Measurements from ENCODE around the gene TOPBP1. TPM values are rescaled to one million over a fixed set of nuclear protein-coding genes. Genes with fewer than 3 reads are reported as not detected.

TOPBP1 gene
- total RNA-seq, 2 donors from 2014 or later = 21.5 to 34.2 TPM

GRCh38 chr3:133607816-133608215 lies 53.9 kb downstream of the TOPBP1 start:
- no peak overlapping the region for H3K27ac ChIP-seq
- ATAC-seq (ENCODE audit: insufficient number of reproducible peaks, low FRiP score, low read depth) (no peak), DNase-seq (ENCODE audit: low spot score) (no peak)
- no peaks in the 10 kb centered on the region for H3K4me1 ChIP-seq (ENCODE audit: control insufficient read depth in 1 of 2, low read depth in 2 of 2)
- no peak overlapping the region for H3K4me3 ChIP-seq
- no peaks in the 10 kb centered on the region for H3K9me3 ChIP-seq
- H3K27me3 ChIP-seq (replicated peaks; ENCODE audit: insufficient read depth) = no peaks in the 10 kb centered on the region
- TF ChIP-seq CTCF (IDR thresholded peaks at IDR 0.05) = no peak
- peaks cover 17% of the 10 kb centered on the region for H3K36me3 ChIP-seq

- no peaks in the 10 kb centered on the region for H3K9me3 ChIP-seq
- H3K27ac ChIP-seq = no peak overlapping the region
- DNase-seq (ENCODE audit: low spot score) = no peak
- H3K4me1 ChIP-seq (ENCODE audit: control insufficient read depth in 1 of 2, low read depth in 2 of 2) = no peaks in the 10 kb centered on the region
- ATAC-seq (ENCODE audit: insufficient number of reproducible peaks, low FRiP score, low read depth) = no peak
- peaks cover 17% of the 10 kb centered on the region for H3K36me3 ChIP-seq
- H3K27me3 ChIP-seq (replicated peaks; ENCODE audit: insufficient read depth) = no peaks in the 10 kb centered on the region
- TF ChIP-seq CTCF (IDR thresholded peaks at IDR 0.05) = no peak
- H3K4me3 ChIP-seq = no peak overlapping the region
Measured at GRCh38 chr3:133606902-133607301, 54.8 kb downstream of the TOPBP1 start.

GRCh38 chr3:133606342-133606741 lies 55.4 kb downstream of the TOPBP1 start:
- DNase-seq (ENCODE audit: low spot score) = no peak
- no peaks in the 10 kb centered on the region for H3K9me3 ChIP-seq
- no peaks in the 10 kb centered on the region for H3K4me1 ChIP-seq (ENCODE audit: control insufficient read depth in 1 of 2, low read depth in 2 of 2)
- H3K4me3 ChIP-seq = no peak overlapping the region
- H3K36me3 ChIP-seq = peaks cover 17% of the 10 kb centered on the region
- ATAC-seq (ENCODE audit: insufficient number of reproducible peaks, low FRiP score, low read depth) = no peak
- no peak for TF ChIP-seq CTCF (IDR thresholded peaks at IDR 0.05)
- H3K27ac ChIP-seq = no peak overlapping the region
- no peaks in the 10 kb centered on the region for H3K27me3 ChIP-seq (replicated peaks; ENCODE audit: insufficient read depth)

GRCh38 chr3:133600572-133601081 lies 61.1 kb downstream of the TOPBP1 start:
- H3K9me3 ChIP-seq = no peaks in the 10 kb centered on the region
- DNase-seq (ENCODE audit: low spot score) = no peak
- H3K4me1 ChIP-seq (ENCODE audit: control insufficient read depth in 1 of 2, low read depth in 2 of 2) = no peaks in the 10 kb centered on the region
- no peak overlapping the region for H3K4me3 ChIP-seq
- H3K36me3 ChIP-seq = no peaks in the 10 kb centered on the region
- H3K27me3 ChIP-seq (replicated peaks; ENCODE audit: insufficient read depth) = no peaks in the 10 kb centered on the region
- no peak for TF ChIP-seq CTCF (IDR thresholded peaks at IDR 0.05)
- no peak overlapping the region for H3K27ac ChIP-seq
- no peak for ATAC-seq (ENCODE audit: insufficient number of reproducible peaks, low FRiP score, low read depth)

GRCh38 chr3:133599280-133599679 lies 62.5 kb downstream of the TOPBP1 start:
- no peaks in the 10 kb centered on the region for H3K9me3 ChIP-seq
- H3K36me3 ChIP-seq = no peaks in the 10 kb centered on the region
- H3K4me3 ChIP-seq = no peak overlapping the region
- no peaks in the 10 kb centered on the region for H3K27me3 ChIP-seq (replicated peaks; ENCODE audit: insufficient read depth)
- DNase-seq (ENCODE audit: low spot score) = no peak
- H3K27ac ChIP-seq = no peak overlapping the region
- ATAC-seq (ENCODE audit: insufficient number of reproducible peaks, low FRiP score, low read depth) = no peak
- no peaks in the 10 kb centered on the region for H3K4me1 ChIP-seq (ENCODE audit: control insufficient read depth in 1 of 2, low read depth in 2 of 2)
- TF ChIP-seq CTCF (IDR thresholded peaks at IDR 0.05) = no peak

Measured in thoracic aorta (tissue), 2 donors.